HEK293 (cell line): Measurements from ENCODE around the gene TENT4A.

Experiments
- CTCF ChIA-PET: fragments of 350-600 bp; formaldehyde crosslinking; extraction: SDS; loops from one replicate; lab custom pipeline; 2021; ENCODE audit warnings: antibody characterized with exemption; lab: Yijun Ruan, JAX
- POLR2A ChIA-PET: fragments of 300-600 bp; formaldehyde crosslinking; extraction: SDS; loops from one replicate; lab custom pipeline; 2020; ENCODE audit warnings: antibody characterized with exemption, inconsistent platforms; lab: Yijun Ruan, JAX
- H3K27ac ChIP-seq: fragments of 200-500 bp; sonication (Bioruptor generic); 2 replicates; pipeline ENCODE4 v1.5.1; 2014; ENCODE audit warnings: low read depth, low read length, control low read depth, inconsistent platforms; ENCODE audit errors: extremely low read depth
- H3K36me3 ChIP-seq, 2 experiments: fragments of 200-500 bp in 1 of 2; sonication (Bioruptor generic) in 1 of 2; 1 replicate in 1 of 2; 2 replicates in 1 of 2; pipeline ENCODE4 v1.5.1; 2014 to 2017; ENCODE audit warnings: inconsistent platforms in 2 of 2, low read length in 2 of 2; ENCODE audit not compliant: control insufficient read depth in 2 of 2, insufficient read depth in 1 of 2
- H3K4me1 ChIP-seq: fragments of 200-500 bp; sonication (Bioruptor generic); 2 replicates; pipeline ENCODE4 v1.5.1; 2014; ENCODE audit warnings: mild to moderate bottlenecking, low read length, inconsistent platforms; ENCODE audit not compliant: control insufficient read depth, insufficient read depth
- H3K4me3 ChIP-seq: 2 replicates; pipeline ENCODE4 v1.5.1; 2011; ENCODE audit warnings: low read depth, mild to moderate bottlenecking, control low read depth, low read length, moderate library complexity
- H3K9me3 ChIP-seq: fragments of 200-500 bp; sonication (Bioruptor generic); 2 replicates; pipeline ENCODE4 v1.5.1; 2014; ENCODE audit warnings: low read depth, low read length, inconsistent platforms; ENCODE audit not compliant: control insufficient read depth, insufficient read depth
- KLF7 ChIP-seq: fragments of 450-650 bp; formaldehyde crosslinking; IDR thresholded peaks from 2 replicates; pipeline ENCODE4 v1.5.1; 2016; ENCODE audit warnings: missing biosample characterization, missing genetic modification characterization, borderline replicate concordance
- PRDM10 ChIP-seq: fragments of 450-650 bp; formaldehyde crosslinking; IDR thresholded peaks from 2 replicates; pipeline ENCODE4 v1.5.1; 2016; ENCODE audit warnings: missing biosample characterization, missing genetic modification characterization
- ZBTB6 ChIP-seq: fragments of 450-650 bp; formaldehyde crosslinking; IDR thresholded peaks from 2 replicates; pipeline ENCODE4 v1.5.1; 2017; ENCODE audit warnings: missing biosample characterization, missing genetic modification characterization
- ZNF146 ChIP-seq: fragments of 450-650 bp; formaldehyde crosslinking; IDR thresholded peaks from 2 replicates; pipeline ENCODE4 v1.5.1; 2016; ENCODE audit warnings: missing biosample characterization, missing genetic modification characterization
- ZNF341 ChIP-seq: fragments of 450-650 bp; formaldehyde crosslinking; IDR thresholded peaks from 2 replicates; pipeline ENCODE4; 2016; ENCODE audit warnings: low read depth, missing biosample characterization, missing genetic modification characterization
- ZNF623 ChIP-seq: fragments of 450-650 bp; formaldehyde crosslinking; IDR thresholded peaks from 2 replicates; pipeline ENCODE4 v1.5.1; 2016; ENCODE audit warnings: missing biosample characterization, missing genetic modification characterization
- ZNF670 ChIP-seq: fragments of 450-650 bp; formaldehyde crosslinking; IDR thresholded peaks from 2 replicates; pipeline ENCODE4 v1.5.1; 2016; ENCODE audit warnings: missing biosample characterization, missing genetic modification characterization, low read depth
- ZNF837 ChIP-seq: fragments of 450-650 bp; formaldehyde crosslinking; IDR thresholded peaks from 2 replicates; pipeline ENCODE4 v1.5.1; 2016; ENCODE audit warnings: missing biosample characterization, missing genetic modification characterization
- TF ChIP-seq, protein P1 (sequence below): fragments of 450-650 bp; formaldehyde crosslinking; IDR thresholded peaks from 2 replicates; pipeline ENCODE4 v1.5.1; 2016; ENCODE audit warnings: missing biosample characterization, missing genetic modification characterization

The TENT4A gene

GRCh38 chr5:6710070-6710469 lies 3.2 kb upstream of the TENT4A start:
- no peaks in the 10 kb centered on the region for H3K36me3 ChIP-seq
- CTCF ChIA-PET: interaction anchor here (1.0 kb wide), 1 partner anchor 132 kb away, joined by 3 read pairs; no protein-coding TSS in a partner anchor
- TF ChIP-seq ZNF837 (tag by site-specific recombination) (no peak), ZNF341 (tag by site-specific recombination) (no peak), KLF7 (tag by site-specific recombination) (no peak)
- POLR2A ChIA-PET: no interaction called here
- H3K4me3 ChIP-seq: no peak overlapping the region
- H3K4me1 ChIP-seq: no peaks in the 10 kb centered on the region
- no peaks in the 10 kb centered on the region for H3K9me3 ChIP-seq
- H3K27ac ChIP-seq: no peak overlapping the region

DNA sequence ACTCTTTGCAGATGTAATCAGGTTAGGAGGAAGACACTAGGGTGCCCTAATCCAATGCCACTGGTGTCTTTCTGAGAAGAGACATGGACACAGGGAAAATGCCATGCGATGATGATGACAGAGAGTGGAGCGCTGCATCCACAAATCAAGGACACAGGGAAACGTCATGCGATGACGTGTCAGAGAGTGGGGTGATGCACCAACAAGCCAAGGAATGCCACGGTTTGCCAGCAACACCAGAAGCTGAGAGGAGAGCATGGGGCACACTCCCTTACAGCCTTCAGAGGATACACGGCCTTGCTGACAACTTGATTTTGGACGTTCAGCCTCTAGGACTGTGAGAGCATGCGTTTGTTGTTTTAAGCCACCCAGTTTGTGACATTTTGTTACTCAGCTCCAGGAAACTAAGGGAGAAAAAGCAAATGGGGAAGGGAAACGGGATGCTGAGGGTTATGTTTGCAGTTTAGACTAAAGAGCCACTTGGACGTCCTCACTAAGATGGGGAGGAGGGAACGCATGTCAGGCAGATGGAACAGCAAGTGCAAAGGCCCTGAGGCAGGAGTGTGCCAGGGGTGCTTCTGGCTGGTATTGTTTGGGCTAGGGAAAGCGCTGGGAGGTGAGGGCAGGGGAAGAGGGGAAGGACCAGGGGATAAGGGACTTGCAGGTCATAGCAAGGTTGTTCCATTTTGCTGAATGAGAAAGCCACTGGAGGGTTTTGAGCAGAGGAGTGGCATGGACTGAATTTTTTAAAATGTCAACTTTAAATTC lies 2.5 kb upstream of the TENT4A start:
- H3K27ac ChIP-seq: no peak overlapping the region
- ChIA-PET CTCF (interaction anchor here (1.0 kb wide), 2 partner anchors 14 to 133 kb away, joined by 3 read pairs; no protein-coding TSS in a partner anchor), POLR2A (no interaction called here)
- H3K4me1 ChIP-seq: peaks cover 3% of the 10 kb centered on the region; the same call in 1 of the 2 replicates
- TF ChIP-seq ZNF623 (peak; percentile 97), ZNF670 (tag by site-specific recombination) (no peak), ZNF341 (tag by site-specific recombination) (peak; percentile 43; the same call in 1 of the 2 replicates)
- H3K4me3 ChIP-seq: no peak overlapping the region
- H3K9me3 ChIP-seq: no peaks in the 10 kb centered on the region
- H3K36me3 ChIP-seq: no peaks in the 10 kb centered on the region

GRCh38 chr5:6711409-6712141 lies 1.7 kb upstream of the TENT4A start:
- POLR2A ChIA-PET: interaction anchor here (2.3 kb wide), 1 partner anchor 79 kb away, joined by 13 read pairs; the partner anchor contains the start of genes NSUN2 and SRD5A1
- H3K27ac ChIP-seq: peak overlapping the region; percentile 94; the same call in 1 of the 2 replicates

More at GRCh38 chr5:6711409-6712141, 1.7 kb upstream of the TENT4A start:
- Histone ChIP-seq H3K4me1 (peaks cover 11% of the 10 kb centered on the region), H3K36me3 (peaks cover 0 to 8% of the 10 kb centered on the region in 2 experiments; a peak in 1 of 3 replicates), H3K4me3 (peak overlapping the region; percentile 72), H3K9me3 (no peaks in the 10 kb centered on the region)
- CTCF ChIA-PET: interaction anchor here (0.6 to 1.0 kb wide), 2 partner anchors 15 to 233 kb away, joined by 3 read pairs; no protein-coding TSS in a partner anchor
- TF ChIP-seq ZNF146 (tag by site-specific recombination) (peak; percentile 97), PRDM10 (tag by site-specific recombination) (peak; percentile 74), ZBTB6 (tag by site-specific recombination) (no peak)
- TF ChIP-seq, protein P1, sequence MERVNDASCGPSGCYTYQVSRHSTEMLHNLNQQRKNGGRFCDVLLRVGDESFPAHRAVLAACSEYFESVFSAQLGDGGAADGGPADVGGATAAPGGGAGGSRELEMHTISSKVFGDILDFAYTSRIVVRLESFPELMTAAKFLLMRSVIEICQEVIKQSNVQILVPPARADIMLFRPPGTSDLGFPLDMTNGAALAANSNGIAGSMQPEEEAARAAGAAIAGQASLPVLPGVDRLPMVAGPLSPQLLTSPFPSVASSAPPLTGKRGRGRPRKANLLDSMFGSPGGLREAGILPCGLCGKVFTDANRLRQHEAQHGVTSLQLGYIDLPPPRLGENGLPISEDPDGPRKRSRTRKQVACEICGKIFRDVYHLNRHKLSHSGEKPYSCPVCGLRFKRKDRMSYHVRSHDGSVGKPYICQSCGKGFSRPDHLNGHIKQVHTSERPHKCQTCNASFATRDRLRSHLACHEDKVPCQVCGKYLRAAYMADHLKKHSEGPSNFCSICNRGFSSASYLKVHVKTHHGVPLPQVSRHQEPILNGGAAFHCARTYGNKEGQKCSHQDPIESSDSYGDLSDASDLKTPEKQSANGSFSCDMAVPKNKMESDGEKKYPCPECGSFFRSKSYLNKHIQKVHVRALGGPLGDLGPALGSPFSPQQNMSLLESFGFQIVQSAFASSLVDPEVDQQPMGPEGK (tag by site-specific recombination): no peak
